ENCODE results near the gene MITD1.

- no peak for TF ChIP-seq CTCF (IDR thresholded peaks at IDR 0.05; ENCODE audit: insufficient read depth, low read length)
- TF ChIP-seq SPI1 (IDR thresholded peaks at IDR 0.05; ENCODE audit: borderline replicate concordance, low read depth): no peak
These were observed 40.6 kb downstream of the MITD1 start for GRCh38 chr2:99140056-99140859.

All from HL-60 (cell line).